Activated CD4-positive, CD25-positive, alpha-beta regulatory T cell treated with anti-CD3 and anti-CD28 coated beads, Interleukin-2, amount 50 U/mL, for 24 hours (primary cell): ENCODE results near the gene FAM111B.
"Not testable (repeated sequence)": the region's sequence is repeated elsewhere in the genome, so short reads cannot be mapped to it uniquely, and the experiment has no call there.

ENCODE experiments used
- ATAC-seq, 2 donors: fragments of 150-1000 bp; cut with Tn5 transposase; one replicate each; pipeline ENCODE4 v1.10.0; 2021; ENCODE audit warnings: mild to moderate bottlenecking in 1 of 2, moderate library complexity in 1 of 2

Gene FAM111B

DNA sequence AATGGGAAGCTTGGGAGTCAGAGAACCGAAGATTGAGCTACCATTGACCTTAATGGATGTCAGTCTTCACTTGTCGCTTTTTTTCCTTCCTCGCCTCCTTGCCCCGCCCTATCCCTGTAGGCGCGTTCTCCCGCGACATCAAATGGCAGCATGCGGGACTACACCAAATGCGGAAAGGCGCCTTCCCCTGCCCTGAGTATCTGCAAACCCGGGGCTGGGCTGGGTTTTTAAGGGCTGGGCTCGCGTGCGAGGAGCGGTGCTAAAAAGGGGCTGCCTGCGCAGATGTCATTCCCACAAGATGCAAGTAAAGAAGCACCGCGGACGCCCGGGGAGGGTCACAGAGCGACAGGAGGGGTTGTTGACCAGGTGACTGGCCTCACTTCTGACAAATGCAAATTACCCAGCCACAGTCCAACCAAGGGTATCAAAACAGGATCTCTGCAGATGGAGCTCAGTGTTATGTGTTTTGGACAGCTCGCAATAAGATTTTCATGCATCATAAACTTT is 4.7 kb upstream of the FAM111B start:
- peak; percentile 46 to 59 for ATAC-seq

DNA sequence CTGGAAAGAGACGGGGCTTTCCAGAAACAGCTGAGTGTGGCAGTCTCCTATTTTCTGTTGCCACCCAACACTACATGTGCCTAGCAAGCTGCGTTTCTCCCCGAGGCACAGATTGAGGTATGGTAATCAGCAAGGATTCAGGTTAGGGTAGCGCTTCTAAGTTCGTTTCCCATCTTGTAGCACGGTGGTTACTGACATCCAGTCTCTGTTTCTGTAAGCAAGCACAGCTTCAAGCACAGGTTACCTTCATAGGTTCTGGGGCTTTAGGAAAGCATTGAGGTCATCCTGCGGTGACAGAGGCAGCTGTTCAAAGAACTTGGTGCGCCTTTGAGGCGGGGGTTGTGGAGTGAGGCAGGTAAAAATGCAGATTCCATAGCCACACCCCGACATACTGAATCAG is 684 bp downstream of the FAM111B start:
- ATAC-seq = not testable (repeated sequence)

DNA sequence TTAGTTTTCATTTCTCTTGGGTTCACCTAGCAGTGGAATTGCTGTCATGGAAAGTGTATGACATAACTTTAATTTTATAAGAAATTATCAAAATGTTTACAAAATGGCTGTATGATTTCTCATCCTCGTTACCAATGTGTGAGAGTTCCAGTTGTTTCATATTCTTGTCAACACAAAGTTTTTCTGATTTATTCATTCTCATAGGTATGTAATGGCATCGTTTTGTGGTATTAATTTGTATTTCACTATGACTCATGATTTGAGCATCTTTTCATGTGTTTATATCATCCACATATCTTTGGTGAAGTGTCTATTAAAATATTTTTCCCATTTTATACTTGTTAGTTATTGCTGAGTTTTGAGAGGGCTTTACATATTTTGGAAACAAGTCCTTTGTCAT is 5.5 kb downstream of the FAM111B start:
- ATAC-seq = no peak

DNA sequence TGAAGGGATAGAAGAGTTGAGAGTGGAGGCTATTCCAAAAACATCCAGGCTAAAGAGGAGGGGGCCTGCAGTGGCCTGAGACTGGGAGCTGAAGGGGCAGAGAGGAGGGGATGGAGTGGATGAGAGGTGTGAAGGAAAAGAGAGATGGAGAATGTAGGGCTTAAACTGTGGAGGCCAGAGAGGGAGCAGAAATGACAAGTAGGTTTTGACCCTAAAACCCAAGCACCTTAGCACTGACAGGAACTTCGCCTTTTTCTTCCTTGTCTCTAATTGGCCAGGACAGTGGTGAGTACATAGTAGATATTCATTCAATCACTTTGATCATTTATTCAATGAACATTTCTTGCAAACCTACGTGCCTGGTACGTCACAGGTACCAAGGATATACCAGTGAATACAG is 7.3 kb downstream of the FAM111B start:
- ATAC-seq = no peak

DNA sequence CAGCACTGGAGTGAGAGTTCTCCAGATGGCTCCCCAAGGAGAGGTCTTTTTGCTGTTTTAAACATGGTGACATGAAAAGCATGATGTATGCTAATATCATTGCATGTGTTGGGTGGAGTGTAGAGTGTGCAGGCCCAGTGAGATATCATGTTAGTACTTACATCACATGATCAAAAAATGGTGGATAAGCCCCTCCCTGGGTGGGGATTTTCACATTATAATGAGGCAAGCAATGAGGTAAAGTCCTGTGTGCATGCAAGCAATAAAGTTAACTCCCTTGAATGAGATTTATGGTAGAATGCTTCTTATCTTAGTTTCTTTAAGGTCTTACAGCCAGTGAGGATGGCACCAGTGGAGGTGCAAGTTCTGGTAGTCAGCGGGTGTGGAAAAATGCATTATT is 8.5 kb downstream of the FAM111B start:
- no peak for ATAC-seq

DNA sequence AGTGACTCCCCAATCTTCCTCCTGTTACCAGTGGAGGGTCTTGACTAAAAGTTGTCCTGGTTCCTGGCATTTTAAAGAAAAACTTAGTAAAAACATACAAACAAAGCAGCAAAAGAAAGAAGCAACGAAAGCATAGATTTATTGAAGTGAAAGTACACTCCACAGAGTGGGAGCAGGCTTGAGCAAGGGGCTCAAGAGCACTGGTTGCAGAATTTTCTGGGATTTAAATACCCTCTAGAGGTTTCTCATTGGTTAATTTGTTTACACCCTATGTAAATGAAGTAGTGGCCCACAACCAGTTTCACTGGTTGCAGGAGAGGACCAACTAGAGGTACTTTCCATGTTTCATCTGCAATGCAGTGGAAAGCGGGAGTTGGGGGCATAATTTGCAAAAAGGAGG is 10.7 kb downstream of the FAM111B start:
- ATAC-seq = no peak

DNA sequence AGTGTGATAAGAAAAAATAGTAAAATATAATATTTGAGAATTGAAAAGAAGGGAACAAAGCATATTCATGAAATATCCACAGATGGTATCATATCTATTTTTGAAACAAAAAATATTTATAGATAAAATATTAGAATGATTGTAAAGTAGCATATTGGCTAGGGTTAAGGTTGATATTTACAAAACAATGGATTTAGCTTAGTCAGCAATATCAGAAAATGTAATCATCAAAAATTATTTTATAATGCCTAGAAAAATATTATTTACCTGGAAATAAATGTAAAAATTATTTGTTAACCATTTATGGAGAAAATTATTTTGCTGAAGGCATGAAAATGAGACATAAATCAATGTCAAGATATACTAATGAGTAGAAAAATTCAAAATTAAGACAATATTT is 12.8 kb downstream of the FAM111B start:
- no peak for ATAC-seq

DNA sequence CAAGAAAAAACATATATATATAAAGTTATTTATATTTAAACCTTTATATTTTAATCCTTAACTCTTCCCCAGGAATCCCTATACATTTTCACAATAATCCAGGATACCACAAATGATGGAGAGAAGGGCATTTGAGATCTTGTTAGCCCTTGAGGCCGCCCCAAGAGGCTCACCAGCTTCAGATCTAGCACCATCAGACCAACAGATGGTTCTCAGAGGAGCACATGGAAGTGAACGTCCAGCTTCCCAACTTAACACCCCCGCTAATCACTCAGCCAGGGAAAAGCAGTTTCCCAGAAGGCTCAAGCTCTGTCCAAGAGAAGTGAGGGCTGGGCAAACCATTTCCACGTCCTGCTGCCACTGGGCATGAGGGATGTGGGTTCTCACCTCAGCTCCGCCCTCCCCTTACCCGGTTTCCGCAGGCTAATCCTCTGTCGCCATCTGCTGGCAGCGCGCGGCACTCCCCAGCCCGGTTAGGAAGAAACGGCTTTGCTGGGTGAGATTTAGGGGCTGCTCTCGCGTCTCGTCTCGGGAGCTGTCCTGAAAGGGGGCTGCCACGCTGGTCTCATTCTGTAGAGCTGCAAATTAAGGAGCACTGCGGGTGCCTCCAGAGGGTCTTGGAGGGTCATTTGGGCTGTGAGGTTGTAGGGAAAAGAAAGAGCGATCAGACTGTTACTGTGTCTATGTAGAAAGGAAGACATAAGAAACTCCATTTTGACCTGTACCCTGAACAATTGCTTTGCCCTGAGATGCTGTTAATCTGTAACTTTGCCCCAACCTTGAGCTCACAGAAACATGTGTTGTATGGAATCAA is 28.8 kb downstream of the FAM111B start:
- peak; percentile 97 to 100 for ATAC-seq

DNA sequence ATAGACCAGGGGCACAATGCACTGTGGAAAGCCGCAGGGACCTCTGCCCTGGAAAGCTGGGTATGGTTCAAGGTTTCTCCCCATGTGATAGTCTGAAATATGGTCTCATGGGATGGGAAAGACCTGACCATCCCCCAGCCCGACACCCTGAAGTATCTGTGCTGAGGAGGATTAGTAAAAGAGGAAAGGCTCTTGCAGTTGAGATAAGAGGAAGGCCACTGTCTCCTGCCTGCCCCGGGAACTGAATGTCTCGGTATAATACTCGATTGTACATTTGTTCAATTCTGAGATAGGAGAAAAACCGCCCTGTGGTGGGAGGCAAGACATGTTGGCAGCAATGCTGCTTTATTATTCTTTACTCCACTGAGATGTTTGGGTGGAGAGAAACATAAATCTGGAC is 29.5 kb downstream of the FAM111B start:
- not testable (repeated sequence) for ATAC-seq

DNA sequence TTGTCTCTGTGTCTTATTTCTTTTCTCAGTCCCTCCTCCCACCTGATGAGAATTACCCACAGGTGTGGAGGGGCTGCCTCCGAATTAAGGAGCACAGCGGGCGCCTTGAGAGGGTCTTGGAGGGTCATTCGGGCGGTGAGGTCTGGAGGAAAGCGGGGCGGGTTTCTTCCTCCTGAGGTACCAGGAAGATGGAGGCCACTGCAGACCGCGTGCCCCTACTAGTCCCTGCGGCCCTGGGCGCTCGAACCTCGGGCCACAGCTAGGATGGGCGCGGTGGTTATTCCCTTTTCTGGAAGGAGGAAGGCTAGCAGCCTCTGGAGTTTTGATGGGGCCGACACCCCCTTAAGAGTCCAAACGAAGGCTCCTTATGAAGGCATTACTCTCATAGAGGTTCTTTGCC is 30.2 kb downstream of the FAM111B start:
- ATAC-seq = no peak

DNA sequence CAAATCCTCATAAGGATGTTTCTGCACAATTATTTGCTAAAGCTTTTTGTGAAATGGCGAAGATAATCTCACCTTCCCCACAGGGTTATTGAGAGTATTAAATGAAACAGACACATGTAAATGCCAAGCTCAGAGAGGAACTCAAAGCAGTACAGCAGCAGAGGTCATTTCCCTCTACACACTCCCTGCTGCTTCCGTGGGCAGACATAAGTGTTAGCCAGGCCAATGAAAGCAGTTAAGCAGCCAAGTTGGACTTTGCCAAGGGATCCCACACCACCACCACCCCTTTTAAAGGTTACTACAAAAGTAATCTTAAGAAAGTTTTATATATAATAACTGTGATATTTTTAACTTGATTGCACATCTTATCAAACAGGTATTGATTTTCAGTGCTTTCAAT is 31.6 kb downstream of the FAM111B start:
- ATAC-seq = no peak

DNA sequence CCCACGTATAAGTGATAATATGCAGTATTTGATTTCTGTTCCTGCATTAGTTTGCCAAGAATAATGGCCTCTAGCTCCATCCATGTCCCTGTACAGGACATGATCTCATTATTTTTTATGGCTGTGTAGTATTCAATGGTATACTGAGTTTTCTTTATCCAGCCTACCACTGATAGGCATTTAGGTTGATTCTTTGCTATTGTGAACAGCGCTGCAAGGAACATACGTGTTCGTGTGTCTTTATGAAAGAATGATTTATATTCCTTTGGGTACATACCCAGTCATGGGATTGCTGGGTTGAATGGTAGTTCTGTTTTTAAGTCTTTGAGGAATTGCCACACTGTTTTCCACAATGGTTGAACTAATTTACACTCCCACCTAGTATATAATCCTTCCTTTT is 34.2 kb downstream of the FAM111B start:
- no peak for ATAC-seq

DNA sequence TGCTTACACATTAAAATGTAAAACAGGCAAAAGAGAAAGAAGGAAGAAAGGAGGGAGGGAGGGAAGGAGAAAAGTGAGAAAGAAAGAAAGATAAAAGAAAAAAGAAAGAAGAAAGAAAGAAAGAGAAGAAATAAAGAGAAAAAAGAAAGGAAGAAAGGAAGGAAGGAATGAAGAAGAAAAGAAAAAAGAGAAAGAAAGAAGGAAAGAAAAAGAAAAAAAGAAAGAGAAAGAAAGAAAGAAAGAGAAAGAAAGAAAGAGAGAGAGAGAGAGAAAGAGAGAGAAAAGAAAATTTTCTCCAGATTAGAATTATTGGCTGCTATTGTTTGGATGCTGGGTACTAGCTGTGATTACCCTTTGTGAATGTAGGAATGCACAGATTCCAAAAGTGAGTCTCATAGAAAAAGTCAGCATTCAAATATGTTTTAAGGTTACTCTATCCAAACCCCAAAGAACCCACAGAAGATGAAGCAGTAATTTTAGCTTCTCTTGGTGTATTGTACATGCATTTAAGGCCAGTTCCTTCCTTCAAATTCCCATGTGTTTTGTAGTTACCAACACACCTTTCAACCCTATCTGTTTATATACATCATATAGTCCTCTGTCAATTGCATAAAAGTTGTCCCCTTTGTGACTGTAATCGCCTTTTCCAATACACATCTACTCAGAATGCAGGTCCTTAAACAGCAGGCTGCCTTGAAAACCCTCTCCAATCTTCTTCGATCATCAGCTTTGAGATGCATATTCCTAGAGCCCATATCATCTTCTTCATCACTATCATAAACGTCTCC is 34.8 kb downstream of the FAM111B start:
- no peak for ATAC-seq

DNA sequence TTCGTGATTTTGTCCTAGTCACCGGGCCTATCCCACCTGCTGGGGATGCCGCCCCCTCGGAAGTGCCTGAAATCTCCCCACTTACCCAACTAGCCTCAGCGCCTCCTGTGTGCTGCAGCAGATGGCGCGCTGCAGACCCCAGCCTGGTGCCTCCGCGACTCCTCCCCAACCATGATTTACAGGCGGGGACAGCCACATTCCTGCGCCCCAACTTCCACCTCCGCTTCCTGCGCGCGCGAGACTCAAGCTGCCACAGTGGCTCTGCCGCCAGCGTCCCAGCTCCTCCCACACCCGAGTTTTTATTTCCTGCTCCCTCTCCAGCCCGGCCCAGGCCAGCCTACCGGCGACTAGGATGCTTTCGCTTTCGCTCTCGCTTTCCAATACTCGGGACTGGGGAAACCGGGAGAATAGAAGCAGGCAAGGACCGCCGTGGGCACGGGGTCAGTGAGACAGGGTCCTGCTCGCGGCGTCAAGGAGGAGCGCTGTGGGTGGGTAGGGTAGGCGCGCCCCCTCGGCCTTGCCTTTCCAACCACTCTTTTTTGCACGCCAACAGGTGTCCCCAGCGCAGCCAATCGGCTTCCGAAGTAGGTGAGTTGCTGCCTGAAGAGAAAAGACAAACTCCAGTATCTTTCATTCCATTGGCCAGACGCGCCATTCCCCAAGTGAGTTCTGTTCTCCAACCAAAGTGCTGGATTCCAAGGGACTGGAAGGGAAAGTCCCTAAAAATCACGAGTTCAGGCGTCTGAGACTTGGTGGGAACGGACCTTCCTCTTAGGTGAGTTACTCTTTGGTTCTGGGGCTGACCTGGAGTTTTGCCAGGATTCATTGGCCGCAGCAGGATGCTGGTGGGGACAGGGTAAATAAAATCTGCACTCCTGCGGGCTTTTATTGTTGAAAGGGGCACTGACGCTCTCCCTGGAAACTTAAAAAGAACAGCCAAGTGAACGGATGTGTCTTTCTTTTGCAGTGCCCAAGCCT is 35.8 kb downstream of the FAM111B start, which contains the start of gene FAM111A:
TSS of gene FAM111A (plus strand) at position 327 of the 978 bp plus-strand sequence. CDS start 6,017 bp downstream, outside the sequence.
- ATAC-seq = peak; percentile 82 to 84

DNA sequence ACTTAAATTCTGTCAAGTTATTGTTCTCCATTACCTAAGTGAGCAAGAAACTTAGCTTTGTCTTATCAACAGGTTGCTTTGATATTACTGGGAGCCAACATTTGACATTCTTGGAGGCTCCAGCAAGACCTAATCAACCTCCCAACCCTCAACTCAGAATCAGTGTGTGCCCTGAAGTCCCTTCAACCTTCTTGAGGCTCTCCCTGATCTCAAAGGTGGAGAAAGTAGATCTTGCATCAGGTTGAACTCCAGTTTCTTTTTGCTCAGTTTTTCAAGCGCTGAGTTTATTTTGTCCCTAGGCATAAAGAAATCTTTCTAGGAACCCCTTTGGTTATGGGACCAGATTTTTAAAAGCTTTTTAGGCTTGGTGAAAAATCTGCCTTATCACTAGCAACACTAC is 37.1 kb downstream of the FAM111B start:
- ATAC-seq = no peak

DNA sequence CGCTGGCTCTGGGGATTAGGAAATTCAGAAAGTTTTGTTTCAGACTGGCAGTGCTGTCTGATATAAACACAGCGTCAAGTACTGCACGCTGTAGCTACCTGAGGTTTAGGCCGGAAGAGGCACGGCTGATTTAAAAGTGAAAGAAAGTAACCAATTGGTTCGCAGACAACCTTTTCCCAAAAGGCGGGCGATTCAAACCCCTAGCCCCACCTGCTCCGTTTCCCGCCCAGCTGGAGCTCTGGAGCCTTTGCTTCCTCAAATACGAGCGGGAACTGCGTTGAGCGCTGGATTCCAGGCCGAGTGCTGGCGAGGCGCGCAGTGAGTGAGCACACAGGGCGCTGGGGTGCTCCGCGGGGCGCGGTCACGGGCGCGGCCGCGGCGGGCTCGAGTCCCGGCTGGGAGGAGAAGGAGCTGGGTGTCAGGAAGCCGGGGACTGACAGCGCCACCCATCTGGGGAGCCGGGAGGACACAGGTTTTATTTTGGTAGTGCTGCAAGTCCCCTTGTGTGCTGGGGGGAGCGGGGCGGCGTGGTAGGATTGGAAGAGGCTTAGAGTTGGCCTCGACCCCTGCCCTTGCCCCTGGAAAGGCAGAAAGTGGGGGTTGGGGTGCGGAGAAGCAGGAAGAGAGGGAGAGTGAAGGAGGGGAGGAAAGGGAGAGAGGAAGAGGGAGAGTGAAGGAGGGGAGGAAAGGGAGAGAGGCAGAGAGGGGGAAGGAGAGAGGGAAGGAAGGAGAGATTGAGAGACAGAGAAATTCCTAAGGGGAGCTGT is 37.7 kb downstream of the FAM111B start:
- ATAC-seq = peak; percentile 71 to 75

DNA sequence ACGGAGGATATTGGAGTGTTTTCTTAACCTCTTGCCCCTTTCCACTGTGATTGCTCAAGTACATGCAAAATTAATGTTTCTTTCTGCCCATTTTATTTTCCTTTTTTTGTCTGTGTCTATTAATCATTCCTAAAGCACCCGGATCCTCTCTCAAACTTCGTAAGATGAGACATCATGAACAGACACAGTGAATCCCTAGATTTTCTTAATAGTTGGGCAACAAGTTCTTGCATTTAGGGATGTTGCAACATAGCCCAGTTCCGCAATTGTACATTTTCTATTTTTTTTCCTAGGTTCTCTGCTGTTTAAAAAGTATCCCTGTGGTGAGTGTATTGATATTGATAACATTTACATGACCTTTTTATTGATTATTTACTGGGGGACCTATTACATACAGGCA is 38.5 kb downstream of the FAM111B start:
- no peak for ATAC-seq

DNA sequence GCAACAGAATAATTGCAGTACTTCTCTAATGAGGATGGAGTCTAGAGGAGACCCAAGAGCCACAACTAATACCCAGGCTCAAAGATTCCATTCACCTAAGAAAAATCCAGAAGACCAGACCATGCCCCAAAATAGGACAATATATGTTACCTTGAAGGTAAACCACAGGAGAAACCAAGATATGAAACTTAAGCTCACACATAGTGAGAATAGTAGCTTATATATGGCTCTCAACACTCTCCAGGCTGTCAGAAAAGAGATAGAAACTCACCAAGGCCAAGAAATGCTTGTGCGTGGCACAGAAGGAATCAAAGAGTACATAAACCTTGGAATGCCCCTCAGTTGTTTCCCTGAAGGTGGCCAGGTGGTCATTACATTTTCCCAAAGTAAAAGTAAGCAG is 44.7 kb downstream of the FAM111B start:
- ATAC-seq = peak; percentile 33 to 36

DNA sequence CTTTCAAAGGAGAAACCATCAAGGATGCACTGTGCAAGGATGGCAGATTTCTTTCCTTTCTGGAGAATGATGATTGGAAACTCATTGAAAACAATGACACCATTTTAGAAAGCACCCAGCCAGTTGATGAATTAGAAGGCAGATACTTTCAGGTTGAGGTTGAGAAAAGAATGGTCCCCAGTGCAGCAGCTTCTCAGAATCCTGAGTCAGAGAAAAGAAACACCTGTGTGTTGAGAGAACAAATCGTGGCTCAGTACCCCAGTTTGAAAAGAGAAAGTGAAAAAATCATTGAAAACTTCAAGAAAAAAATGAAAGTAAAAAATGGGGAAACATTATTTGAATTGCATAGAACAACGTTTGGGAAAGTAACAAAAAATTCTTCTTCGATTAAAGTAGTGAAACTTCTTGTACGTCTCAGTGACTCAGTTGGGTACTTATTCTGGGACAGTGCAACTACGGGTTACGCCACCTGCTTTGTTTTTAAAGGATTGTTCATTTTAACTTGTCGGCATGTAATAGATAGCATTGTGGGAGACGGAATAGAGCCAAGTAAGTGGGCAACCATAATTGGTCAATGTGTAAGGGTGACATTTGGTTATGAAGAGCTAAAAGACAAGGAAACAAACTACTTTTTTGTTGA is 45.4 kb downstream of the FAM111B start:
- ATAC-seq = peak; percentile 93 to 94

DNA sequence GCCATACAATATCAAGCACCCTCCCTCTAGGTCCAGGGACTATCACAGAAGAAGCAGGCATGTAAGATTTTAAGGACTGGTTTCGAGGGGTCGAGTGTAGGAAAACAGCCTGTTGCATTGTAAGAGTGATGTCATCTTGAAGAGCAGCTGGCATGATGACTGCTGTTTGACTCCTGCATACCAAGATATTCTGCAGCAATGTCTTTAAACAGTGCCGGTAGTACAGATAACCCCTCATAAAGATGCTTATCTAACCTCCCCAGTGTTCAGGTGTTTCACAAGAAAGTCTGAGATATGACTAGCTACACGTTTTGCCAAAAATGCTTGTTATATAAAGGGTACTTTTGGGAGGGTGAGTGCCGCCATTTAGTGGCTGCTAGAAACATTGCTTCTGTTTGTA is 47.6 kb downstream of the FAM111B start:
- ATAC-seq = no peak

DNA sequence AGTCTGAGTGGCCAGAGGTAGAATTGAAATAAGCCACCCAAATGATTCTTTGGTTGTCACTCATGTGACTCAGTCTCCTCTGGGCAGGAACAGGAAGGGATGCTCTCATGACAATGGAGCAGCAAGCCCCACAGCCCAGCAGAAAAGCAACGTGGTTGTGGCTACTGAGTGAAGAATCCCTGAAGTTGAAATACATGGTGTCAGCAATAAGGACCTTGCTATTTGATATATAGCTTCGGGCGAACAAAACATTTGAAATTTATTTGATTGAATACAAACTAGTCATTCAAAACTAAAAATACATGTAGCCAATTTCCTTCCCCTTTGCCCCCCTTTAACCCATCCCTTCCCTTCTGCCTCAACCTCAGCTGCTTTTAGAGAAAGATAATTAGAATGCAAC is 50.4 kb downstream of the FAM111B start:
- ATAC-seq = no peak
